Neural progenitor cell (in vitro differentiated cells): ENCODE results near the gene MELTF. TPM values are rescaled to one million over a fixed set of nuclear protein-coding genes. Genes with fewer than 3 reads are reported as not detected.

Experiments used
- DNase-seq: peaks from one replicate; pipeline ENCODE4 v3.0.0-alpha.2; 2016; ENCODE audit warnings: low spot score
- H2AFZ ChIP-seq: fragments of 200-600 bp; sonication (generic); replicated peaks from 2 replicates; pipeline ENCODE4 v1.6.1; 2016; ENCODE audit warnings: antibody characterized with exemption
- H3F3A ChIP-seq: fragments of 200-600 bp; sonication (generic); 2 replicates; pipeline ENCODE4 v1.6.1; 2016; ENCODE audit warnings: antibody characterized with exemption, low read depth
- H3K27ac ChIP-seq: fragments of 200-600 bp; sonication (generic); 2 replicates; pipeline ENCODE4 v1.5.1; 2016; ENCODE audit warnings: mild to moderate bottlenecking
- H3K27me3 ChIP-seq: fragments of 200-600 bp; sonication (generic); 2 replicates; pipeline ENCODE4 v1.6.1; 2016; ENCODE audit warnings: mild to moderate bottlenecking, moderate library complexity
- H3K36me3 ChIP-seq: fragments of 200-600 bp; sonication (generic); 2 replicates; pipeline ENCODE4 v1.5.1; 2016
- H3K4me1 ChIP-seq: fragments of 200-600 bp; sonication (generic); 2 replicates; pipeline ENCODE4 v1.6.1; 2016; ENCODE audit warnings: mixed run types
- H3K4me2 ChIP-seq: fragments of 200-600 bp; sonication (generic); 2 replicates; pipeline ENCODE4 v1.6.1; 2016
- H3K4me3 ChIP-seq: fragments of 200-600 bp; sonication (generic); 2 replicates; pipeline ENCODE4 v1.5.1; 2016
- H3K79me2 ChIP-seq: fragments of 200-600 bp; sonication (generic); 2 replicates; pipeline ENCODE4 v1.6.1; 2016; ENCODE audit warnings: low read depth
- H3K9ac ChIP-seq: fragments of 200-600 bp; sonication (generic); 2 replicates; pipeline ENCODE4 v1.6.1; 2016
- H3K9me3 ChIP-seq: fragments of 200-600 bp; sonication (generic); 2 replicates; pipeline ENCODE4 v1.5.1; 2016; ENCODE audit warnings: low read depth
- H4K20me1 ChIP-seq: fragments of 200-600 bp; sonication (generic); 2 replicates; pipeline ENCODE4 v1.6.1; 2016; ENCODE audit warnings: low read depth
- H3K27ac Mint-ChIP-seq: 3 replicates; pipeline ENCODE4 v1.8.0; 2021; ENCODE audit warnings: mixed read lengths
- H3K27me3 Mint-ChIP-seq: 2 replicates; pipeline ENCODE4 v1.8.0; 2022; ENCODE audit warnings: low read depth, mild to moderate bottlenecking, inconsistent platforms, moderate library complexity, mixed read lengths; ENCODE audit not compliant: insufficient read depth
- H3K36me3 Mint-ChIP-seq: 3 replicates; pipeline ENCODE4 v1.8.0; 2021; ENCODE audit warnings: mixed read lengths
- H3K4me1 Mint-ChIP-seq: 3 replicates; pipeline ENCODE4 v1.8.0; 2021; ENCODE audit warnings: mixed read lengths
- H3K4me3 Mint-ChIP-seq: 3 replicates; pipeline ENCODE4 v1.8.0; 2021; ENCODE audit warnings: mild to moderate bottlenecking, moderate library complexity, mixed read lengths
- H3K9me3 Mint-ChIP-seq: 3 replicates; pipeline ENCODE4 v1.8.0; 2020; ENCODE audit warnings: mixed read lengths
- CTCF ChIP-seq: fragments of 200-600 bp; sonication (generic); IDR thresholded peaks from 2 replicates; pipeline ENCODE4 v1.5.1; 2017; ENCODE audit warnings: antibody characterized with exemption, mild to moderate bottlenecking
- EZH2 ChIP-seq: fragments of 200-600 bp; sonication (generic); IDR thresholded peaks from 2 replicates; pipeline ENCODE4 v1.6.1; 2017; ENCODE audit warnings: antibody characterized with exemption, mild to moderate bottlenecking, moderate library complexity
- EZH2phosphoT487 ChIP-seq: fragments of 200-600 bp; sonication (generic); IDR thresholded peaks from 2 replicates; pipeline ENCODE4 v1.6.1; 2017; ENCODE audit warnings: antibody characterized with exemption
- total RNA-seq: library from RNA; depleted of rRNA; stranded (reverse); fragments of >200 nt; gene quantifications from 2 replicates; pipeline ENCODE4 v1.2.3, GENCODE V29; 2015; ENCODE audit warnings: low replicate concordance

MELTF gene
- total RNA-seq, 1 donor from 2014 or later: 0.28 TPM

- no peak overlapping the region for H3K9ac ChIP-seq
- no peak overlapping the region for H3K27ac ChIP-seq
- no peaks in the 10 kb centered on the region for H3K9me3 Mint-ChIP-seq
- DNase-seq: no peak
- H3K36me3 Mint-ChIP-seq: peaks cover 2% of the 10 kb centered on the region
- H3K79me2 ChIP-seq: no peaks in the 10 kb centered on the region
- peaks cover 2% of the 10 kb centered on the region for H3K27me3 Mint-ChIP-seq
- H3K36me3 ChIP-seq: no peaks in the 10 kb centered on the region
- peaks cover 9% of the 10 kb centered on the region for H3F3A ChIP-seq
- H2AFZ ChIP-seq: no peak overlapping the region
- no peak overlapping the region for H3K4me3 ChIP-seq
- peaks cover 2% of the 10 kb centered on the region for H3K27me3 ChIP-seq
- TF ChIP-seq CTCF (no peak), EZH2phosphoT487 (no peak), EZH2 (no peak)
- H3K4me1 Mint-ChIP-seq: peaks cover 12% of the 10 kb centered on the region
- peaks cover 3% of the 10 kb centered on the region for H3K4me1 ChIP-seq
- H3K9me3 ChIP-seq: no peaks in the 10 kb centered on the region
- no peak overlapping the region for H3K27ac Mint-ChIP-seq
- H3K4me3 Mint-ChIP-seq: no peak overlapping the region
- no peaks in the 10 kb centered on the region for H4K20me1 ChIP-seq
- H3K4me2 ChIP-seq: no peak overlapping the region
Measured at GRCh38 chr3:196997311-196997710, 32.3 kb downstream of the MELTF start.

GRCh38 chr3:196996454-196997265 is 33.0 kb downstream of the MELTF start:
- Histone ChIP-seq H3K27me3 (no peaks in the 10 kb centered on the region), H3K4me2 (no peak overlapping the region), H3K4me3 (no peak overlapping the region), H3K9ac (no peak overlapping the region), H3F3A (peaks cover 2% of the 10 kb centered on the region), H2AFZ (no peak overlapping the region), H3K36me3 (no peaks in the 10 kb centered on the region), H3K9me3 (no peaks in the 10 kb centered on the region), H3K79me2 (no peaks in the 10 kb centered on the region), H3K4me1 (peaks cover 3% of the 10 kb centered on the region), H3K27ac (no peak overlapping the region), H4K20me1 (no peaks in the 10 kb centered on the region)
- TF ChIP-seq EZH2phosphoT487 (no peak), EZH2 (no peak), CTCF (no peak)
- no peaks in the 10 kb centered on the region for H3K9me3 Mint-ChIP-seq
- peaks cover 10% of the 10 kb centered on the region for H3K4me1 Mint-ChIP-seq
- no peak for DNase-seq
- H3K36me3 Mint-ChIP-seq: peaks cover under 1% of the 10 kb centered on the region
- no peak overlapping the region for H3K4me3 Mint-ChIP-seq
- H3K27me3 Mint-ChIP-seq: peaks cover 2% of the 10 kb centered on the region
- no peak overlapping the region for H3K27ac Mint-ChIP-seq

- Histone ChIP-seq H4K20me1 (no peaks in the 10 kb centered on the region), H3K79me2 (no peaks in the 10 kb centered on the region), H3K4me2 (no peak overlapping the region), H2AFZ (no peak overlapping the region), H3K27me3 (no peaks in the 10 kb centered on the region), H3F3A (no peaks in the 10 kb centered on the region), H3K36me3 (no peaks in the 10 kb centered on the region), H3K4me1 (peaks cover 3% of the 10 kb centered on the region), H3K9me3 (no peaks in the 10 kb centered on the region), H3K9ac (no peak overlapping the region), H3K4me3 (no peak overlapping the region), H3K27ac (no peak overlapping the region)
- Mint-ChIP-seq H3K27ac (no peak overlapping the region), H3K9me3 (no peaks in the 10 kb centered on the region), H3K36me3 (no peaks in the 10 kb centered on the region), H3K27me3 (peaks cover 2% of the 10 kb centered on the region), H3K4me3 (no peak overlapping the region), H3K4me1 (peaks cover 12% of the 10 kb centered on the region)
- DNase-seq: no peak
- TF ChIP-seq EZH2phosphoT487 (no peak), EZH2 (no peak), CTCF (no peak)
Measured at GRCh38 chr3:196995646-196996355, 33.8 kb downstream of the MELTF start.
